ENCODE measurements around the gene LPAR6. TPM values are rescaled to one million over a fixed set of nuclear protein-coding genes. Genes with fewer than 3 reads are reported as not detected.

Gene LPAR6
- total RNA-seq, 4 donors from 2014 or later = 7.8 to 14.2 (median 8.8) TPM

DNA sequence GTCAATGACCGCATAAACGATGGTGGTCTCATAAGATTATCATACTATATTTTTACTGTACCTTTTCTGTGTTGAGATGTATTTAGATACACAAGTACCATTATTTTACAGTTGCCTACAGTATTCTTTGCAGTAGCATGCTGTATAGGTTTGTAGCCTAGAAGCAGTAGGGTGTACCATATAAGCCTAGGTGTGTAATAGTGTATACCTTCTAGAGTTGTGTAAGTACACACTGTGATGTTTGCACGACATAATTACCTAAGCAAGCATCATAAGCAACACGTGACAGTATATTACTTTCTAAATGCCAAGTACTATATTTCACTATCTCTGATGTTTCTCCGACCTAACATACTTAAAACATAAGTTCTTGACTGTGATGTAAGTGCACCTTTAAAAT is 2.7 kb downstream of the LPAR6 start:
- TF ChIP-seq, protein P1, sequence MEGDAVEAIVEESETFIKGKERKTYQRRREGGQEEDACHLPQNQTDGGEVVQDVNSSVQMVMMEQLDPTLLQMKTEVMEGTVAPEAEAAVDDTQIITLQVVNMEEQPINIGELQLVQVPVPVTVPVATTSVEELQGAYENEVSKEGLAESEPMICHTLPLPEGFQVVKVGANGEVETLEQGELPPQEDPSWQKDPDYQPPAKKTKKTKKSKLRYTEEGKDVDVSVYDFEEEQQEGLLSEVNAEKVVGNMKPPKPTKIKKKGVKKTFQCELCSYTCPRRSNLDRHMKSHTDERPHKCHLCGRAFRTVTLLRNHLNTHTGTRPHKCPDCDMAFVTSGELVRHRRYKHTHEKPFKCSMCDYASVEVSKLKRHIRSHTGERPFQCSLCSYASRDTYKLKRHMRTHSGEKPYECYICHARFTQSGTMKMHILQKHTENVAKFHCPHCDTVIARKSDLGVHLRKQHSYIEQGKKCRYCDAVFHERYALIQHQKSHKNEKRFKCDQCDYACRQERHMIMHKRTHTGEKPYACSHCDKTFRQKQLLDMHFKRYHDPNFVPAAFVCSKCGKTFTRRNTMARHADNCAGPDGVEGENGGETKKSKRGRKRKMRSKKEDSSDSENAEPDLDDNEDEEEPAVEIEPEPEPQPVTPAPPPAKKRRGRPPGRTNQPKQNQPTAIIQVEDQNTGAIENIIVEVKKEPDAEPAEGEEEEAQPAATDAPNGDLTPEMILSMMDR (IDR thresholded peaks at IDR 0.05) = no peak
- peak; percentile 11 for TF ChIP-seq POLR2A (IDR thresholded peaks at IDR 0.05; ENCODE audit: low read depth)
- TF ChIP-seq POLR2AphosphoS5 (IDR thresholded peaks at IDR 0.05) = no peak
- no peak for TF ChIP-seq EP300 (IDR thresholded peaks at IDR 0.05)
- WGBS = 73% methylated on average over 5 of the region's 5 CpGs
- intact Hi-C loops (cut with DNase I) = loop anchor here (5.0 kb wide), 1 partner anchor 172 kb away; no protein-coding TSS in a partner anchor

DNA sequence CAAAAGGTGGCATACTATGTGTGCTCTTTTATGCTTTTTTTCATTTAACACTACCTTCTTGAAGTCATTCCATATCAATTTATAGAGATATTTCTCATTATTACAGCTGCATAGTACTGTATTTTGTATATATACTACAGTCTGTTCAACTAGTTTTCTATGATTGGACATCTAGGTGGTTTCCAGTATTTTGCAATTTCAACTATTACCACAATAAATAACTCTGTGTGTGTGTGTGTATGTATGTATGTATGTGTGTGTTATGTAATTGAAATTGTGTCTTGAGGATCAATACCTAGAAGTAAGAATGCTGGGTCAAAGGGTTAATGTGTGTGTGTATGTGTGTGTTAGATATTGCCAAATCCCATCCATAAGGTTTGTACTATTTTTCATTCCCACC is 7.0 kb downstream of the LPAR6 start:
- no peak for DNase-seq (ENCODE audit: extremely low spot score)
- H3K36me3 ChIP-seq = no peaks in the 10 kb centered on the region
- H3K9me3 ChIP-seq = no peaks in the 10 kb centered on the region
- H3K27me3 ChIP-seq = no peaks in the 10 kb centered on the region
- H3K4me3 ChIP-seq = no peak overlapping the region
- TF ChIP-seq POLR2A (IDR thresholded peaks at IDR 0.05; ENCODE audit: low read depth) = no peak
- no peak for TF ChIP-seq POLR2AphosphoS5 (IDR thresholded peaks at IDR 0.05)
- TF ChIP-seq, protein P1 (IDR thresholded peaks at IDR 0.05) = no peak
- TF ChIP-seq EP300 (IDR thresholded peaks at IDR 0.05) = no peak
- intact Hi-C loops (cut with DNase I) = no loop called here
- peak overlapping the region in 1 of 4 donors; percentile 59 for H3K27ac ChIP-seq (replicated peaks in 1 of 4)
- peaks cover 6 to 33% (median 20%) of the 10 kb centered on the region in 4 donors for H3K4me1 ChIP-seq

More for the DNA sequence above, 2.7 kb downstream of the LPAR6 start:
- Histone ChIP-seq H3K36me3 (no peaks in the 10 kb centered on the region), H3K4me1 (peaks cover 0 to 4% (median 3%) of the 10 kb centered on the region in 4 donors), H3K4me3 (peak overlapping the region; percentile 36 to 56 (median 52)), H3K9me3 (no peaks in the 10 kb centered on the region), H3K27ac (replicated peaks in 1 of 4) (peak overlapping the region in 2 of 4 donors; percentile 5 to 64), H3K27me3 (no peaks in the 10 kb centered on the region)
- DNase-seq (ENCODE audit: extremely low spot score) = no peak

DNA sequence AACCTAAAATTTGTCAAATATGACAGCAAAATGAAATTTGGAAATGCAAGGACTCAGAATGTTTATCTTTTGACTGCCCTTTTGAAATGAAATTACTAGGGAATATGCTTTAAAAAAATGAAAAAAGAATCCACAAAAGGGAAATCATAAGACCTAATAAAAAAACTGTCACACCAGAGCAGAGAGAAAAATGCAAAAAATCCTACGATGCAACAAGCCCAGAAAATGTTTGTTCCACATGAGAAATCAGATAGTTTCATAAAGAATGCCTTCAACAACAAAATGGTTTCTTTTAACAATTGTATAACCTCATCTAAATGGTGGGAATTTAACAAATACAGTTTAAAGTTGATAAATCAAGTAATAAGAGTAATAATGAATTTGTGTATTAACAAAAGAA is 8.0 kb downstream of the LPAR6 start:
- WGBS = 76% methylated on average over 1 of the region's 1 CpG
- Histone ChIP-seq H3K36me3 (no peaks in the 10 kb centered on the region), H3K4me3 (no peak overlapping the region), H3K4me1 (peaks cover 13 to 43% (median 30%) of the 10 kb centered on the region in 4 donors), H3K27me3 (no peaks in the 10 kb centered on the region), H3K9me3 (no peaks in the 10 kb centered on the region), H3K27ac (replicated peaks in 1 of 4) (peak overlapping the region; percentile 53 to 73 (median 59))
- TF ChIP-seq, protein P1 (IDR thresholded peaks at IDR 0.05) = no peak
- TF ChIP-seq POLR2AphosphoS5 (IDR thresholded peaks at IDR 0.05) (no peak), EP300 (IDR thresholded peaks at IDR 0.05) (no peak), POLR2A (IDR thresholded peaks at IDR 0.05; ENCODE audit: low read depth) (no peak)
- intact Hi-C loops (cut with DNase I) = no loop called here
- DNase-seq (ENCODE audit: extremely low spot score) = no peak

DNA sequence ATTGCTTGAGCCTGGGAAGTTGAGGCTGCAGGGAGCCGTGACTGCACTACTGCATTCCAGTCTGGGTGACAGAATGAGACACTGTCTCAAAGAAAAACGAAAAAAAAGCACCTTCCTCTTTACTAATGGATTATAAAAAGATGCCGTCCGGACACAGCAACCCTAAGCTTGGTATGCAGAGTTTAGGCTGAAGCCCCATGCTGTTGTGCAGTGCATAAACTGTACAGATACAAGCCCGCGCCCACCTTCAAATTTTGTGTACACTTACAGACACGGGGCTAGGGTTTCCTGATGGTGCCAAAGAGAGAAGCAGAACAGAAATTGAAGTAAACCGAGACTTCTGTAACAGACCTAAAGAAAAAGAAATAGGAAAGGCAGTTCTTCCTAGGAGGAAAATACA is 9.0 kb downstream of the LPAR6 start:
- no peak for TF ChIP-seq POLR2AphosphoS5 (IDR thresholded peaks at IDR 0.05)
- TF ChIP-seq EP300 (IDR thresholded peaks at IDR 0.05) = no peak
- TF ChIP-seq POLR2A (IDR thresholded peaks at IDR 0.05; ENCODE audit: low read depth) = no peak
- TF ChIP-seq, protein P1 (IDR thresholded peaks at IDR 0.05) = no peak
- peaks cover 14 to 49% (median 36%) of the 10 kb centered on the region in 4 donors for H3K4me1 ChIP-seq
- intact Hi-C loops (cut with DNase I) = no loop called here
- no peak for DNase-seq (ENCODE audit: extremely low spot score)
- H3K27me3 ChIP-seq = no peaks in the 10 kb centered on the region
- H3K9me3 ChIP-seq = no peaks in the 10 kb centered on the region
- H3K27ac ChIP-seq (replicated peaks in 1 of 4) = peak overlapping the region; percentile 53 to 73 (median 59)
- WGBS = 81% methylated on average over 8 of the region's 8 CpGs
- H3K4me3 ChIP-seq = no peak overlapping the region
- no peaks in the 10 kb centered on the region for H3K36me3 ChIP-seq

DNA sequence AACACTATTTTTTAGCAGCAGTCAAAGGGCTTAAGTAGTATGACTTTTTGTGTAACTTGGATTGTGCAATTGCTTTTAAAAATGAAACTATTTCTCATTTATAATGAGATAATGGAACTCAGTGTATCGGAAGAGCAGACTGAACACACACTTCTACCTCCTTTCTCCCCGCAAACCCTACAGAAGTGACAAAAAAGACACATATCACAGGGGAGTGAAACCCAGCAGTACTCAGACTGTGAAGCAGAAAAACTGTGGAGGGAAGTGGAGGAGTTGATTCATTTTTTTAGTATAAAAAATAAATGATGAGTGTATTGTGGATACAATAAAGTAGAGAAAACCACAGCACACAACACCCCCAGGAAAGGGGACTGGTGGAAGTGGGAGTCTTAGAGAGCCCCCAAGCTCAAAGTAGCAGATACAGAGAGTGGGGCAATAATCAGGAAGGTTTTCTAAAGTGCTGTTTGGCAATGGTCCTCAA is 9.7 kb downstream of the LPAR6 start:
- peaks cover 21 to 53% (median 42%) of the 10 kb centered on the region in 4 donors for H3K4me1 ChIP-seq
- H3K27ac ChIP-seq (replicated peaks in 1 of 4) = peak overlapping the region; percentile 53 to 73 (median 59)
- intact Hi-C loops (cut with DNase I) = no loop called here
- no peaks in the 10 kb centered on the region for H3K36me3 ChIP-seq
- 52% methylated on average over 2 of the region's 2 CpGs for WGBS
- TF ChIP-seq POLR2AphosphoS5 (IDR thresholded peaks at IDR 0.05) (peak in 1 of 2 donors; percentile 56), POLR2A (IDR thresholded peaks at IDR 0.05; ENCODE audit: low read depth) (no peak)
- no peak for DNase-seq (ENCODE audit: extremely low spot score)
- H3K9me3 ChIP-seq = no peaks in the 10 kb centered on the region
- no peaks in the 10 kb centered on the region for H3K27me3 ChIP-seq
- peak overlapping the region; percentile 4 to 30 (median 17) for H3K4me3 ChIP-seq

All from esophagus muscularis mucosa (tissue), 4 donors.